ENCODE data around the gene SHANK3.

Gene SHANK3

GRCh38 chr22:50630376-50630775 lies 42.2 kb upstream of the SHANK3 start:
- Histone ChIP-seq H3K9me3 (ENCODE audit: control insufficient read depth, insufficient read depth, low read depth, low read length) (no peaks in the 10 kb centered on the region), H3K36me3 (ENCODE audit: control insufficient read depth in 2 of 2, insufficient read depth in 1 of 2, low read length in 2 of 2) (peaks cover 0 to 5% of the 10 kb centered on the region in 2 experiments; a peak in 1 of 3 replicates), H3K4me1 (ENCODE audit: control insufficient read depth, insufficient read depth, low read length) (no peaks in the 10 kb centered on the region; the same call in 1 of the 2 replicates), H3K27ac (ENCODE audit: extremely low read depth, low read depth, low read length) (no peak overlapping the region), H3K4me3 (ENCODE audit: low read depth, low read length) (no peak overlapping the region)
- no peak for TF ChIP-seq ZNF248 (tag by site-specific recombination; IDR thresholded peaks at IDR 0.05)
- no peak for TF ChIP-seq ZNF391 (tag by site-specific recombination; IDR thresholded peaks at IDR 0.05; ENCODE audit: borderline replicate concordance, low read depth)
- TF ChIP-seq REST (tag by site-specific recombination; IDR thresholded peaks at IDR 0.05) = no peak
- TF ChIP-seq HOXA7 (CRISPR knock-in tag; IDR thresholded peaks at IDR 0.05; ENCODE audit: borderline replicate concordance) = no peak
- no peak for TF ChIP-seq SCRT1 (tag by site-specific recombination; IDR thresholded peaks at IDR 0.05; ENCODE audit: borderline replicate concordance)
- no peak for TF ChIP-seq ZNF366 (tag by site-specific recombination; conservative IDR thresholded peaks at IDR 0.05)
- TF ChIP-seq ZNF426 (tag by site-specific recombination; IDR thresholded peaks at IDR 0.05) = no peak
- no peak for TF ChIP-seq KLF9 (tag by site-specific recombination; IDR thresholded peaks at IDR 0.05; ENCODE audit: low read depth)
- TF ChIP-seq ZFP69B (tag by site-specific recombination; IDR thresholded peaks at IDR 0.05) = no peak
- no peak for TF ChIP-seq ZNF585B (tag by site-specific recombination; IDR thresholded peaks at IDR 0.05)
- TF ChIP-seq ZNF473 (tag by site-specific recombination; IDR thresholded peaks at IDR 0.05) = no peak
- TF ChIP-seq ZNF777 (tag by site-specific recombination; IDR thresholded peaks at IDR 0.05; ENCODE audit: borderline replicate concordance) = no peak
- no peak for TF ChIP-seq ZNF280D (tag by site-specific recombination; IDR thresholded peaks at IDR 0.05)
- no peak for TF ChIP-seq ZNF121 (tag by site-specific recombination; IDR thresholded peaks at IDR 0.05)
- TF ChIP-seq ZBTB20 (tag by site-specific recombination; IDR thresholded peaks at IDR 0.05) = no peak
- TF ChIP-seq AEBP2 (tag by site-specific recombination; IDR thresholded peaks at IDR 0.05; ENCODE audit: borderline replicate concordance) = no peak
- no peak for TF ChIP-seq ZNF558 (tag by site-specific recombination; IDR thresholded peaks at IDR 0.05)
- TF ChIP-seq ZNF221 (tag by site-specific recombination; IDR thresholded peaks at IDR 0.05; ENCODE audit: borderline replicate concordance) = no peak
- ChIA-PET POLR2A (interaction anchor here (0.6 kb wide), 1 partner anchor 11 kb away, joined by 3 read pairs; no protein-coding TSS in a partner anchor), CTCF (interaction anchor here (0.7 to 1.1 kb wide), 4 partner anchors 11 to 105 kb away, joined by 3 to 7 read pairs (median 4); partner anchors contain the start of gene SCO2)

GRCh38 chr22:50633086-50633485 lies 39.5 kb upstream of the SHANK3 start:
- Histone ChIP-seq H3K4me3 (ENCODE audit: low read depth, low read length) (no peak overlapping the region), H3K4me1 (ENCODE audit: control insufficient read depth, insufficient read depth, low read length) (no peaks in the 10 kb centered on the region), H3K27ac (ENCODE audit: extremely low read depth, low read depth, low read length) (no peak overlapping the region), H3K36me3 (ENCODE audit: control insufficient read depth in 2 of 2, insufficient read depth in 1 of 2, low read length in 2 of 2) (no peaks in the 10 kb centered on the region), H3K9me3 (ENCODE audit: control insufficient read depth, insufficient read depth, low read depth, low read length) (no peaks in the 10 kb centered on the region)
- POLR2A ChIA-PET = no interaction called here
- CTCF ChIA-PET = interaction anchor here (0.6 to 0.8 kb wide), 4 partner anchors 13 to 703 kb away, joined by 3 to 4 read pairs (median 3); no protein-coding TSS in a partner anchor
- no peak for TF ChIP-seq ZSCAN30 (tag by site-specific recombination; IDR thresholded peaks at IDR 0.05)
- no peak for TF ChIP-seq PATZ1 (tag by site-specific recombination; IDR thresholded peaks at IDR 0.05)
- no peak for TF ChIP-seq ZNF792 (tag by site-specific recombination; IDR thresholded peaks at IDR 0.05)
- TF ChIP-seq ZNF121 (tag by site-specific recombination; IDR thresholded peaks at IDR 0.05) = no peak
- TF ChIP-seq ZNF175 (tag by site-specific recombination; IDR thresholded peaks at IDR 0.05) = no peak
- TF ChIP-seq ZNF341 (tag by site-specific recombination; IDR thresholded peaks at IDR 0.05; ENCODE audit: low read depth) = no peak
- no peak for TF ChIP-seq ZNF791 (tag by site-specific recombination; IDR thresholded peaks at IDR 0.05)
- no peak for TF ChIP-seq ZEB2 (tag by site-specific recombination; IDR thresholded peaks at IDR 0.05)
